OCI-LY3 (cell line): Measurements from ENCODE around the gene AFDN.

ENCODE experiments used
- H2AFZ ChIP-seq: fragments of 200-600, 300-600 bp; shearing (Covaris generic); 2 replicates; pipeline ENCODE4 v1.6.0; 2014; ENCODE audit warnings: antibody characterized with exemption, low read depth, low read length
- H3K27ac ChIP-seq: fragments of 200-600, 300-600 bp; sonication (generic); 2 replicates; pipeline ENCODE4 v1.5.1; 2014; ENCODE audit warnings: mild to moderate bottlenecking, low read length, moderate library complexity, mixed read lengths
- H3K27me3 ChIP-seq: fragments of 200-600, 300-600 bp; sonication (generic); 2 replicates; pipeline ENCODE4 v1.6.1; 2014; ENCODE audit warnings: low read depth, low read length, mixed read lengths
- H3K36me3 ChIP-seq: fragments of 200-600, 300-600 bp; sonication (generic); replicated peaks from 2 replicates; pipeline ENCODE3; 2014; ENCODE audit warnings: low read depth, low read length, mixed read lengths
- H3K4me1 ChIP-seq: fragments of 300-600, 200-600 bp; sonication (generic); 2 replicates; pipeline ENCODE4 v1.6.1; 2014; ENCODE audit warnings: low read length, mixed read lengths
- H3K4me2 ChIP-seq: fragments of 200-600, 300-600 bp; sonication (generic); 2 replicates; pipeline ENCODE4 v1.6.1; 2014; ENCODE audit warnings: low read length, mixed read lengths
- H3K4me3 ChIP-seq: fragments of 300-600, 200-600 bp; sonication (generic); 2 replicates; pipeline ENCODE4 v1.5.1; 2014; ENCODE audit warnings: antibody characterized with exemption, mild to moderate bottlenecking, low read length, moderate library complexity
- H3K79me2 ChIP-seq: fragments of 300-600, 200-600 bp; shearing (Covaris generic); 2 replicates; pipeline ENCODE4 v1.6.1; 2014; ENCODE audit warnings: mild to moderate bottlenecking, low read length, mixed read lengths
- H3K9ac ChIP-seq: fragments of 300-600, 200-600 bp; shearing (Covaris generic); 2 replicates; pipeline ENCODE4 v1.6.0; 2014; ENCODE audit warnings: mild to moderate bottlenecking, low read length, moderate library complexity
- H3K9me3 ChIP-seq: fragments of 200-600, 300-600 bp; shearing (Covaris generic); 2 replicates; pipeline ENCODE4 v1.6.1; 2014; ENCODE audit warnings: low read length, mixed read lengths; ENCODE audit not compliant: insufficient read depth
- H4K20me1 ChIP-seq: fragments of 200-600, 300-600 bp; sonication (generic); 2 replicates; pipeline ENCODE4 v1.6.1; 2016; ENCODE audit warnings: low read length, mixed read lengths; ENCODE audit not compliant: insufficient read depth
- EZH2phosphoT487 ChIP-seq: fragments of 200-600 bp; shearing (Covaris generic); IDR thresholded peaks from 2 replicates; pipeline ENCODE4 v1.6.1; 2018; ENCODE audit warnings: antibody characterized with exemption, mixed run types, low read depth
- TF ChIP-seq, protein P1 (sequence below): fragments of 200-600, 300-600 bp; sonication (generic); IDR thresholded peaks from 2 replicates; pipeline ENCODE4 v1.5.1; 2014; ENCODE audit warnings: antibody characterized with exemption, low read length, low read depth

AFDN gene

DNA sequence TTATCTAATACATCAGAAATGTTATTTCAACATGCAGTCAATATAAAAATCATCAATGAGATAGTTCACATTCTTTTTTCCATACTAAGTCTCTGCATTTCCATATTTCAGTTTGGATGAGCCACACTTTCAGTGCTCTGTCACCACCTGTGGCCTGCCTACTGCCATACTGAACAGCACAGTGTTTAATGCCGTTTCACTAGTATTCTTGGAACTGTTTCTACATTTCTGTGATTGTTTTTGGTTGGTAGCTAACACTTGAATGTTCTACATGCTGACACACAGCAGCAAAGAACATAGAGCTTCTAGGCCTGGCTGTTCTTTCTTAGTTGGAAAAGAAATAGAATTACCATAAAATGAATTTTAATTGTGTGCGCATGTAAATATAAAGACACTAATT, 109.3 kb downstream of the AFDN start:
- peaks cover 4% of the 10 kb centered on the region for H3K79me2 ChIP-seq
- H3K4me1 ChIP-seq: peaks cover 16% of the 10 kb centered on the region
- H4K20me1 ChIP-seq: peaks cover 3% of the 10 kb centered on the region
- H3K9ac ChIP-seq: no peak overlapping the region
- H3K4me2 ChIP-seq: no peak overlapping the region
- H3K27ac ChIP-seq: no peak overlapping the region
- H2AFZ ChIP-seq: no peak overlapping the region
- H3K36me3 ChIP-seq: peaks cover 17% of the 10 kb centered on the region
- H3K4me3 ChIP-seq: no peak overlapping the region
- H3K27me3 ChIP-seq: no peaks in the 10 kb centered on the region
- no peaks in the 10 kb centered on the region for H3K9me3 ChIP-seq
- TF ChIP-seq, protein P1, sequence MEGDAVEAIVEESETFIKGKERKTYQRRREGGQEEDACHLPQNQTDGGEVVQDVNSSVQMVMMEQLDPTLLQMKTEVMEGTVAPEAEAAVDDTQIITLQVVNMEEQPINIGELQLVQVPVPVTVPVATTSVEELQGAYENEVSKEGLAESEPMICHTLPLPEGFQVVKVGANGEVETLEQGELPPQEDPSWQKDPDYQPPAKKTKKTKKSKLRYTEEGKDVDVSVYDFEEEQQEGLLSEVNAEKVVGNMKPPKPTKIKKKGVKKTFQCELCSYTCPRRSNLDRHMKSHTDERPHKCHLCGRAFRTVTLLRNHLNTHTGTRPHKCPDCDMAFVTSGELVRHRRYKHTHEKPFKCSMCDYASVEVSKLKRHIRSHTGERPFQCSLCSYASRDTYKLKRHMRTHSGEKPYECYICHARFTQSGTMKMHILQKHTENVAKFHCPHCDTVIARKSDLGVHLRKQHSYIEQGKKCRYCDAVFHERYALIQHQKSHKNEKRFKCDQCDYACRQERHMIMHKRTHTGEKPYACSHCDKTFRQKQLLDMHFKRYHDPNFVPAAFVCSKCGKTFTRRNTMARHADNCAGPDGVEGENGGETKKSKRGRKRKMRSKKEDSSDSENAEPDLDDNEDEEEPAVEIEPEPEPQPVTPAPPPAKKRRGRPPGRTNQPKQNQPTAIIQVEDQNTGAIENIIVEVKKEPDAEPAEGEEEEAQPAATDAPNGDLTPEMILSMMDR: no peak
- TF ChIP-seq EZH2phosphoT487: no peak

GRCh38 chr6:167937301-167937700, 110.6 kb downstream of the AFDN start:
- no peak overlapping the region for H3K9ac ChIP-seq
- peaks cover 3% of the 10 kb centered on the region; the same call in 1 of the 2 replicates for H4K20me1 ChIP-seq
- H3K9me3 ChIP-seq: no peaks in the 10 kb centered on the region
- H3K4me1 ChIP-seq: peaks cover 11% of the 10 kb centered on the region
- no peak overlapping the region for H3K4me2 ChIP-seq
- peaks cover 15% of the 10 kb centered on the region for H3K36me3 ChIP-seq
- TF ChIP-seq, protein P1: no peak
- TF ChIP-seq EZH2phosphoT487: no peak
- H2AFZ ChIP-seq: no peak overlapping the region
- no peak overlapping the region for H3K27ac ChIP-seq
- H3K27me3 ChIP-seq: no peaks in the 10 kb centered on the region
- no peak overlapping the region for H3K4me3 ChIP-seq
- H3K79me2 ChIP-seq: peaks cover 4% of the 10 kb centered on the region

- Histone ChIP-seq H3K79me2 (no peaks in the 10 kb centered on the region; the same call in 1 of the 2 replicates), H3K27me3 (no peaks in the 10 kb centered on the region), H3K4me2 (no peak overlapping the region), H2AFZ (no peak overlapping the region), H3K36me3 (peaks cover 14% of the 10 kb centered on the region), H4K20me1 (0 out of 2 replicates have a peak, but pooled peaks cover 3% of the 10 kb centered on the region), H3K9ac (no peak overlapping the region), H3K9me3 (no peaks in the 10 kb centered on the region), H3K27ac (no peak overlapping the region), H3K4me3 (no peak overlapping the region), H3K4me1 (peaks cover 2% of the 10 kb centered on the region; the same call in 1 of the 2 replicates)
- TF ChIP-seq EZH2phosphoT487: no peak
- TF ChIP-seq, protein P1: no peak
Observed at GRCh38 chr6:167937948-167938911, 111.5 kb downstream of the AFDN start.

DNA sequence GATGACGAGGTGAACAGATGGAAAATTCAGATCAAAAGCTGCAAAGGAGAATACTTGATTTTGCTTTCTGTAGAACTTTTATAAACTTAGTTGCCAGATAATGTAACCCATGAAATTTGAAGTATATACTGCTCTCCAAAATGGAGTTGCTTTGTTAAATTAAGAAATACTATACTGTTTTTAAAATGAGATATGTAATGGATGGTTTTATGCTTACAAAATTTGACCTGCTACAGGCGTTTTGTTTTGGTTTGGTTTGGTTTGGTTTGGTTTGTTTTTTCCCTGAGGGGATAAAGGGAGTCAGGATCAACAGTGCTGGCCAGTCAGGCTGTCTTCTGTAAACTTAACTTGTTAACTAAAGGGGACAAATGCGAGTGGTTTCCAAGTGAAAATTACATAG, 115.1 kb downstream of the AFDN start:
- Histone ChIP-seq H2AFZ (no peak overlapping the region), H3K9me3 (no peaks in the 10 kb centered on the region), H3K9ac (no peak overlapping the region), H3K79me2 (no peaks in the 10 kb centered on the region), H3K4me1 (no peaks in the 10 kb centered on the region), H3K27ac (no peak overlapping the region), H3K27me3 (no peaks in the 10 kb centered on the region), H3K4me3 (no peak overlapping the region), H4K20me1 (no peaks in the 10 kb centered on the region), H3K4me2 (no peak overlapping the region), H3K36me3 (peaks cover 26% of the 10 kb centered on the region)
- TF ChIP-seq EZH2phosphoT487: no peak
- TF ChIP-seq, protein P1: no peak
